ENCODE results near the gene TYSND1.
A peak's percentile ranks its signal among the peaks of the same experiment; 100 is the strongest.
"Not testable (repeated sequence)": the region's sequence is repeated elsewhere in the genome, so short reads cannot be mapped to it uniquely, and the experiment has no call there.

The TYSND1 gene, protein sequence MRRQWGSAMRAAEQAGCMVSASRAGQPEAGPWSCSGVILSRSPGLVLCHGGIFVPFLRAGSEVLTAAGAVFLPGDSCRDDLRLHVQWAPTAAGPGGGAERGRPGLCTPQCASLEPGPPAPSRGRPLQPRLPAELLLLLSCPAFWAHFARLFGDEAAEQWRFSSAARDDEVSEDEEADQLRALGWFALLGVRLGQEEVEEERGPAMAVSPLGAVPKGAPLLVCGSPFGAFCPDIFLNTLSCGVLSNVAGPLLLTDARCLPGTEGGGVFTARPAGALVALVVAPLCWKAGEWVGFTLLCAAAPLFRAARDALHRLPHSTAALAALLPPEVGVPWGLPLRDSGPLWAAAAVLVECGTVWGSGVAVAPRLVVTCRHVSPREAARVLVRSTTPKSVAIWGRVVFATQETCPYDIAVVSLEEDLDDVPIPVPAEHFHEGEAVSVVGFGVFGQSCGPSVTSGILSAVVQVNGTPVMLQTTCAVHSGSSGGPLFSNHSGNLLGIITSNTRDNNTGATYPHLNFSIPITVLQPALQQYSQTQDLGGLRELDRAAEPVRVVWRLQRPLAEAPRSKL

GRCh38 chr10:70146489-70147258 is at the start of gene TYSND1:
TSS of gene TYSND1 (minus strand) at chr10:70146700. CDS start at chr10:70146586, 114 bp downstream.
- DNase-seq (ENCODE audit: low spot score), result peak; percentile 97

DNA sequence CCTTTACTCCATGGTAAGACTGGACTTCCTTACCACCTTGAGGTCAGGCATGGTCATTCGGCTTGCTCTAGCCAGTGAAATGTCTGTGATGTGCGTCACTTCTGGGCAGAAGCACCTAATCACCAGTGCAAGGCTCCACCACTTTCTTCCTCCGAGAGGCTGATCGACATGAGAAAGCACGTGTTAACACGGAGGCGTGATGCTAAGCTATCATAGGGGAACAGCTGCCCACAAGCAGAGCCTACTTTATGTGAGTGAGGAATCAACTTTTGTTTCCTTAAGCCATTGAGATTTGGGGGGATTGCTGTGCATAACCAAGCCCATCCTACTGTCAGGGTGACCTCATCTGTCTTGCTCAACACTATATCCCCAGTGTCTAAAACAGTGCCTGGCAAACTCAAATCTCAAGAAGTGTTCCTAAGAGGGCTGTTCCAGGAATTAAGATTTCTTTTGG is 46.9 kb upstream of the TYSND1 start:
- DNase-seq (ENCODE audit: low spot score), result no peak

DNA sequence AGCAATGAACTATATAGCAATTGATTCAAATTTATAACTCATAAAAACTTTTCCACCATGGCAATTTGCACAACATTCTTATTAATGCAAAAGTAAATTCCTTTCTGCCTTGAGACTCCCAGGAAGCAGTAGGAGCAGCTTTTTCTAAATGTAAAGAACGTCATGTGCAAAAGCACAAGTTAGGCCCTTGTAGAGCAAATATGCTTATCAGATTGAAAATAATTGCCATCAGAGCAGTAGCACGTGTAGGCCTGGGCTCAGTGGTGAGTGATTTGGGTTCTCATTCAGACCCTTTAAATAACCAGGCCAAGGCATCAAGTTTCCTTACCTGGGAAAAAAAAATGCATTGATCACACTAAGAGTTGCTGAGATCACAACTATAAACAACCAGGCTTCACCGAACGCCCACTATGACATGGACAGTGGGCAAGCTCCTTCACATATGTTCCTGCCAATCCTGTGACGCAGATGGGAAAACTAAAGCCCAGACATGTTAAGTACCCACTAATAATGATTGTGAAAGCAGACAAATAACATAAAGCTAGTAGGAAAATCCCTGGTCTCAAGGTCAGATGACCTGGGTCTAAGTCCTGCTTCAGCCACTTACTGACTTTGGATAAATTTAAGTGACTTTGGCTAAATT is 45.9 kb upstream of the TYSND1 start:
- DNase-seq (ENCODE audit: low spot score), result no peak

DNA sequence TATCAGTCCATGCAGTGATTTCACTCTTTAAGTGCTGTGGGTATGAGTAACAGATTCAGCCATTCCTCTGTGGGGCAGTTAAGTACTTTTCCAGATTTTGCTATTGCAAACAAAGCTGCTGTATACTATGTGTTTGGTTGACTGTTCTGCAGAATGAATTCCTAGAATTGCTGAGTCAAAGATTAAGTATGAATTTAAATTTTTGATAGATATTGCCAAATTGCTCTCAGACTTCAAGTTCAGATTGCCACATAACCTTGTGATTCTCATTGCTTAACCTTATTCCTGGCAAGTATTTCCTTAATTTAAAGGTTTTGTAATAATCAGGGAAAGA is 45.4 kb upstream of the TYSND1 start:
- no peak for DNase-seq (ENCODE audit: low spot score)

DNA sequence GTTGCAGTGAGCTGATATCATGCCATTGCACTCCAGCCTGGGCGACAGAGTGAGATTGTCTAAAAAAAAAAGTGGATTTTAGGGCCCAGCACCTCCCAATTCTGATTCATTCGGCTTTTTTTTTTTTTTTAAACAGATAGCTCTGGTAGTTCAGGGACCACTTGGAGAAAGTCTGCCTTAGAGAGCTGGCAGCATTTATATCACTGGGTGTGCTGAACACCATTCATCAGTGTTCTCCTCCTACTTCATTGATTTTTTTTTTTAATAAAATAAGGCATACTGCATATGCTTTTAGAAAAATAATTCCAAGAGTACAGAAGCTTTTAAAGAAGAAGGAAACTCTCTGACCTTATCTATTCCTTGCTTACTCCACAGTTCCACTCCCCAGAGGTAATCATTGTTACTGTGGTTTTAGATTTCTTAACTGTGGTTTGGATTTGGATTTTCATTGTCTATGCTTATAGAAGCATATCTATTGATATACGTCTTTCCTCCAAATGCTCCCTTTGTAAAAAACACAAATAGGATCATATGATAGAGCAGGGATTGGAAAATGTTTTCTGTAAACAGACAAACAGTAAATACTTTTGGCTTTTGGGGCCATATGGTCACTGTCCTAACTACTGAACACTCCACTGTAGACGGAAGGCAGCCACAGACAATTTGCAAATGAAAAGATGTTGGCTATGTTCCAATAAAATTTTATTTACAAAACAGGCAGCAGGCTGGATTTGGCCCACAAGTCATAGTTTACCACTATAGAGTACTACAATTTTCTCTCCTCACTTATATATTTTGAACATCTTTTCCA is 44.9 kb upstream of the TYSND1 start:
- no peak for DNase-seq (ENCODE audit: low spot score)

GRCh38 chr10:70190581-70190980 is 44.1 kb upstream of the TYSND1 start:
- DNase-seq (ENCODE audit: low spot score), result no peak

DNA sequence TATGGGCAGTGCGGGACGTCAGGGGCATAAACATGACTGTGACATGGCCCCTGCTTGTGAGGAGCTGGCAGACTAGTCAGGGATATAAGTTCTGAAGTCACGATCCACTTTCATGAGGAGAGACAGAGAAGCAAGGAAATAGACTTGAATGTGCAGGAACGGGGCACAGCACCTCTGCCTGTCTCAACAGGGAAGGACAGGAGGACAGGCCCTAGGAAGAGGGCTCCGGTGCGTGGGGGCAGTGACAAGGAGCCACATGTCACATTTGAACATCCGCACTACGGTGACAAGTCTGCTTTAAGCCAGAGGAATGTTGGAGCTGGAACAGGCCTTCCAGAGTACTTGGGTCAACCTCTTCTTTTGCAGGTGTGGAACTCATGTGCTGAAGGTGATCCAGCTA is 43.6 kb upstream of the TYSND1 start:
- no peak for DNase-seq (ENCODE audit: low spot score)

DNA sequence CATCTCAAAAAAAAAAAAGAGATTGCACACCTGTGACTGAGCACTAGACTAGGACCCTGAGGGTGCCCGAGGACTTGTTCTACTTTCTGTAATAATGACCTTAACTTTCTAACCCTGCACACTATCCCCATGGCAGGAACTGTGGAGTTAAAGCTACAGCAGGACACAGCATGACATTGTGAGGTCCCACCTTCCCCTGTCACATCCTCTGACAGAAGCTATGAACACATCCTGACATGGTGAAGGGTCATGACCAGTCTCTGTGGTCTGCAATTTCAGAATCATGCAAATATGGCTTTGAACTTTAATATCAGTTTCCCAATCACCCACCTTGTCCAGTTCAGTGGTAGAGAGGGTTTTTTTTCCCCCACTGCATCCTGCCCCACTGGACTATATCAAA is 42.3 kb upstream of the TYSND1 start:
- no peak for DNase-seq (ENCODE audit: low spot score)

GRCh38 chr10:70186571-70186970 is 40.1 kb upstream of the TYSND1 start:
- DNase-seq (ENCODE audit: low spot score), result no peak

- no peak for DNase-seq (ENCODE audit: low spot score)
Observed at GRCh38 chr10:70186090-70186489, 39.6 kb upstream of the TYSND1 start.

GRCh38 chr10:70183304-70183703 is 36.8 kb upstream of the TYSND1 start:
- no peak for DNase-seq (ENCODE audit: low spot score)

DNA sequence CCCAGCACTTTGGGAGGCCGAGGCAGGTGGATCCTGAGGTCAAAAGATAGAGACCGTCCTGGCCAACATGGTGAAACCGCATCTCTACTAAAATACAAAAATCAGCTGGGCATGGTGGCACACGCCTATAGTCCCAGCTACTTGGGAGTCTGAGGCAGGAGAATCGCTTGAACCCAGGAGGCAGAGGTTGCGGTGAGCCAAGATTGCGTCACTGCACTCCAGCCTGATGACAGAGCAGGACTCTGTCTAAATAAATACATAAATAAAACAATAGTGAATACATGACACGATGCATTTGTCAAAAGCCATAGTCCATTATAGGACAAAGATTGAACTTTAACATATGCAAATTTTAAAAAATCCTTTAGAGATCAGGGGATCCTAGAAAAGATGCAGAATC is 32.7 kb upstream of the TYSND1 start:
- DNase-seq (ENCODE audit: low spot score), result not testable (repeated sequence)

GRCh38 chr10:70178139-70178725 is 31.7 kb upstream of the TYSND1 start:
- DNase-seq (ENCODE audit: low spot score), result no peak

- no peak for DNase-seq (ENCODE audit: low spot score)
Observed at GRCh38 chr10:70176441-70176840, 29.9 kb upstream of the TYSND1 start.

DNA sequence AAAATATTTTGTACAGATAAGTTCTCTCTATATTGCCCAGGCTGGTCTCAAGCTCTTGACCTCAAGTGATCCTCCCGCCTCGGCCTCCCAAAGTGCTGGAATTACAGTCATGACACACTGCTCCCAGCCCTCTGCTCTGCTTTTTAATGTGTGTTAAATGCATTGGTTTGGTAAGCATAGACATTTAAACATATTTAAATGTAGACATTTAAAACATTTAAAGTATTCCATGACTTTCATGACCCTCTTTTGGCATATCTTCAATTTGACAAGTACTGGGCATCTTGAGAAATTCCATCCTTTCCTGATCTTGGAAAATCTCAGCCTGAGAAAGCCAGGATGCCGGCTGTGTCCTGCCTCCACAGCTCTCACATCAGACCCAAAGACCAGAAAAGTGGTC is 29.0 kb upstream of the TYSND1 start:
- DNase-seq (ENCODE audit: low spot score), result no peak

GRCh38 chr10:70174058-70174741 is 27.7 kb upstream of the TYSND1 start:
- peak; percentile 33 for DNase-seq (ENCODE audit: low spot score)

- no peak for DNase-seq (ENCODE audit: low spot score)
Observed at GRCh38 chr10:70169649-70170364, 23.3 kb upstream of the TYSND1 start.

DNA sequence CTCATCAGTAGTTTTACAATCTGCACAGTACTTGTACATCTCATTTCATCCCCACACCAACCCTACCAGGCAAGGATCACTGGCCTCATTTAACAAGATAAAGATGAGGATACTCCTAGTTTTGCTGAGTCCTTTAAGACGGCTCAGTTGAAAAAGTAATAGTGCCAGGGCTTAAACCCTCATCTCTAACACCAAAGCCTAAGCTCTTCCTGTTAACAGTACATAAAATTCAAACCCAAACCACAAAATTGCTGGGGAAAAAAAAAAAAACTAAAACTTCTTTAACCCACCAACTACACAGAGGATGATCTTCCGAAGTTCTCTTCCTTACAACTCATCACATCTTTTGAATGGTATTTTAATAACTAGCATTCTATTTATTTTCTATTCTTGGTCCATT is 22.5 kb upstream of the TYSND1 start:
- no peak for DNase-seq (ENCODE audit: low spot score)

DNA sequence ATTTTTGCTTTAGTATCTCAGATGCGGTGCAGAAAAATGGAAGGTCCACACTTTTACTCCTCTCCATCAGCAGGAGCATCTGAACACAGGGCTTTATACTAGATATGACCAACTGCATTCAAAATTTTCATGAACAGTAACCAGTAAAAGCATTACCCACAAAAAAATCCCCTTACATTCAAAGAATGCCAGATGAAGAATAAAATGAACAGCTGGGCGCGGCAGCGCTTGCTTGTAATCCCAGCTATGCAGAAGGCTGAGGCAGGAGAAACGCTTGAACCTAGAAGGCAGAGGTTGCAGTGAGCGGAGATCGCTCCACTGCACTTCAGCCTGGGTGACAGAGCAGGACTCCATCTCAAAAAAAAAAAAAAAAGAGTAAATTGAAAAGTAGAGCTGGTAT is 20.7 kb upstream of the TYSND1 start:
- no peak for DNase-seq (ENCODE audit: low spot score)

DNA sequence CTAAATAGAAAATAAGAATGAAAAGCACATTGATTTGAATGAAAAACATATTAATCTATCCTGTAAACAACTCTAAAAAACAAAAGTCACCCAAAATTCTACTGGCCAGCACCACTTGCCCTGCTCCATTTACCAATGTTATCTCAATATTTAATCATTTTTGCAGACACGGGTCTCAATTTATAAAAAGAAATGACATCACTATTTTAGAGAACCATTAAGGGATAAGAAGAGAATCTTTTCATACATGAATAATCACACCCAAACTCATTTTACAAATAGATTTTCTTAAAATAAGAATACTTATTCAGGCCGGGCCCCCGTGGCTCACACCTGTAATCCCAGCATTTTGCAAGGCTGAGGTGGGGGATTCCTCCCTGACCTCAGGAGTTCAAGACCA is 19.9 kb upstream of the TYSND1 start:
- no peak for DNase-seq (ENCODE audit: low spot score)
